ENCODE measurements around the gene ASIC3.

Gene ASIC3

GRCh38 chr7:151085329-151085690 is 37.0 kb downstream of the ASIC3 start:
- Histone ChIP-seq H3K4me3 (peak overlapping the region; percentile 97), H3K27ac (peak overlapping the region; percentile 76 to 92)
- no peak for TF ChIP-seq CTCF (IDR thresholded peaks at IDR 0.05)
- DNase-seq (ENCODE audit: low spot score), result no peak

GRCh38 chr7:151085691-151086620 is 37.6 kb downstream of the ASIC3 start, which contains the start of gene AGAP3:
AGAP3 (plus strand) TSS chr7:151086475; CDS start chr7:151086742, 267 bp downstream.
- peak; percentile 93 for DNase-seq (ENCODE audit: low spot score)
- Histone ChIP-seq H3K27ac (peak within 1 kb of the TSS; percentile 76 to 92), H3K4me3 (peak within 1 kb of the TSS; percentile 97)
- no peak for TF ChIP-seq CTCF (IDR thresholded peaks at IDR 0.05)

- no peak for TF ChIP-seq CTCF (IDR thresholded peaks at IDR 0.05)
- DNase-seq (ENCODE audit: low spot score), result no peak
- Histone ChIP-seq H3K27ac (peak overlapping the region; percentile 75 to 92), H3K4me3 (peak overlapping the region; percentile 97)
Observed at GRCh38 chr7:151086802-151087244, 38.5 kb downstream of the ASIC3 start.

- H3K4me3 ChIP-seq, result peak overlapping the region; percentile 97
- no peak for TF ChIP-seq CTCF (IDR thresholded peaks at IDR 0.05)
- H3K27ac ChIP-seq, result peak overlapping the region; percentile 75 to 92
- DNase-seq (ENCODE audit: low spot score), result no peak
Observed at GRCh38 chr7:151087245-151088018, 39.1 kb downstream of the ASIC3 start.

- no peak for TF ChIP-seq CTCF (IDR thresholded peaks at IDR 0.05)
- Histone ChIP-seq H3K27ac (peak overlapping the region; percentile 75 to 92), H3K4me3 (peak overlapping the region; percentile 97)
- DNase-seq (ENCODE audit: low spot score), result no peak
Observed at GRCh38 chr7:151088019-151088855, 39.9 kb downstream of the ASIC3 start.

GRCh38 chr7:151088856-151089699 is 40.7 kb downstream of the ASIC3 start:
- H3K27ac ChIP-seq, result peak overlapping the region; percentile 75 to 92
- peak overlapping the region; percentile 97 for H3K4me3 ChIP-seq
- no peak for TF ChIP-seq CTCF (IDR thresholded peaks at IDR 0.05)
- no peak for DNase-seq (ENCODE audit: low spot score)

Data from coronary artery (tissue), 2 donors.